Measurements from ENCODE around the gene ETFA. TPM values are rescaled to one million over a fixed set of nuclear protein-coding genes. Genes with fewer than 3 reads are reported as not detected.

Gene ETFA
- total and polyA plus RNA-seq, 12 donors: 103 to 541 (median 442) TPM

GRCh38 chr15:76204109-76204845, 107.0 kb downstream of the ETFA start:
- TF ChIP-seq CTCF (IDR thresholded peaks at IDR 0.05): no peak
- Histone ChIP-seq H3K4me3 (no peak overlapping the region), H3K36me3 (peaks cover 0 to 22% (median 0%) of the 10 kb centered on the region in 9 donors), H3K9me3 (no peaks in the 10 kb centered on the region), H3K27me3 (no peaks in the 10 kb centered on the region), H3K4me1 (peaks cover 0 to 32% (median 2%) of the 10 kb centered on the region in 9 donors), H3K27ac (no peak overlapping the region)
- ATAC-seq (no peak), DNase-seq (no peak)
- 81 to 82% methylated on average over 18 of the region's 18 CpGs for WGBS, 2 donors
- intact Hi-C loops (cut with DNase I): no loop called here

GRCh38 chr15:76203346-76204108, 107.7 kb downstream of the ETFA start:
- TF ChIP-seq CTCF (IDR thresholded peaks at IDR 0.05): no peak
- WGBS, 2 donors: 91 to 97% methylated on average over 23 of the region's 23 CpGs

GRCh38 chr15:76201536-76202255, 109.6 kb downstream of the ETFA start:
- H3K9me3 ChIP-seq: no peaks in the 10 kb centered on the region
- no peak overlapping the region for H3K27ac ChIP-seq
- ATAC-seq (no peak), DNase-seq (no peak)
- no peak overlapping the region for H3K4me3 ChIP-seq
- intact Hi-C loops (cut with DNase I): no loop called here
- no peak for TF ChIP-seq CTCF (IDR thresholded peaks at IDR 0.05)
- WGBS, 2 donors: 90 to 93% methylated on average over 6 of the region's 6 CpGs
- peaks cover 0 to 10% (median 0%) of the 10 kb centered on the region in 9 donors for H3K36me3 ChIP-seq
- H3K4me1 ChIP-seq: peaks cover 5 to 41% (median 19%) of the 10 kb centered on the region in 9 donors
- H3K27me3 ChIP-seq: no peaks in the 10 kb centered on the region

More at GRCh38 chr15:76203346-76204108, 107.7 kb downstream of the ETFA start:
- DNase-seq (no peak), ATAC-seq (no peak)
- no peaks in the 10 kb centered on the region for H3K27me3 ChIP-seq
- intact Hi-C loops (cut with DNase I): no loop called here
- peaks cover 0 to 18% (median 0%) of the 10 kb centered on the region in 9 donors for H3K36me3 ChIP-seq
- peaks cover 0 to 39% (median 8%) of the 10 kb centered on the region in 9 donors for H3K4me1 ChIP-seq
- H3K9me3 ChIP-seq: no peaks in the 10 kb centered on the region
- H3K27ac ChIP-seq: no peak overlapping the region
- H3K4me3 ChIP-seq: no peak overlapping the region

- Histone ChIP-seq H3K9me3 (no peaks in the 10 kb centered on the region), H3K4me3 (no peak overlapping the region), H3K36me3 (peaks cover 0 to 2% (median 0%) of the 10 kb centered on the region in 9 donors), H3K27ac (no peak overlapping the region), H3K27me3 (no peaks in the 10 kb centered on the region), H3K4me1 (peaks cover 8 to 44% (median 26%) of the 10 kb centered on the region in 9 donors)
- DNase-seq (no peak), ATAC-seq (no peak)
- 63 to 67% methylated on average over 5 of the region's 5 CpGs for WGBS, 2 donors
- no peak for TF ChIP-seq CTCF (IDR thresholded peaks at IDR 0.05)
- intact Hi-C loops (cut with DNase I): no loop called here
These were observed 110.6 kb downstream of the ETFA start for GRCh38 chr15:76200641-76201105.
